ENCODE data around the gene TRABD. TPM values are rescaled to one million over a fixed set of nuclear protein-coding genes. Genes with fewer than 3 reads are reported as not detected.
A peak's percentile ranks its signal among the peaks of the same experiment; 100 is the strongest.

The TRABD gene
- polyA plus RNA-seq, 1 of the 3 experiments (the other 2 are of a cell fraction) = 50.6 TPM

DNA sequence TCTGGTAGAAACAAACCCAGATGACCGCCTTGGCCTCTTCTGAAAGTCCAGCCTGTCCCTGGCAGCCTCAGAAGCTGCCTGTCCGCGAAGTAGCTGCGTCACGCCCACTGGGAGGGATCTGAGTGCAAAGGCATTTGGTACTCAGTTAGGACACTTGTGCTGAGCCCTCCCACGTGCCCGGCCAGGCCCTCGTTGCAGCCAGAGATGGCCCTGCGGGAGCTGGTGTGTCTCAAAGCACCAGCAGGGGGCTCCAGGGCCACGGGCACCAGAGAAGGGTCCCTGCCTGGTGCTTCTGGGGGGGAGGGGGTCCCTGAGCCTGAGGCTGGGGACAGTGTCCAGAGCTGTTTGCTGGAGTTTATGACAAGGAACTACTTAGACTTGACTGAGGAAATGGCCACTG lies 20.9 kb downstream of the TRABD start (continued):
- TF ChIP-seq REST (IDR thresholded peaks at IDR 0.05; ENCODE audit: low read depth, low read length) = no peak
- TF ChIP-seq CHD2 (IDR thresholded peaks at IDR 0.05; ENCODE audit: low read length, partially characterized antibody) = no peak
- TF ChIP-seq FOXJ3 (CRISPR knock-in tag; IDR thresholded peaks at IDR 0.05) = no peak
- TF ChIP-seq, protein P1, sequence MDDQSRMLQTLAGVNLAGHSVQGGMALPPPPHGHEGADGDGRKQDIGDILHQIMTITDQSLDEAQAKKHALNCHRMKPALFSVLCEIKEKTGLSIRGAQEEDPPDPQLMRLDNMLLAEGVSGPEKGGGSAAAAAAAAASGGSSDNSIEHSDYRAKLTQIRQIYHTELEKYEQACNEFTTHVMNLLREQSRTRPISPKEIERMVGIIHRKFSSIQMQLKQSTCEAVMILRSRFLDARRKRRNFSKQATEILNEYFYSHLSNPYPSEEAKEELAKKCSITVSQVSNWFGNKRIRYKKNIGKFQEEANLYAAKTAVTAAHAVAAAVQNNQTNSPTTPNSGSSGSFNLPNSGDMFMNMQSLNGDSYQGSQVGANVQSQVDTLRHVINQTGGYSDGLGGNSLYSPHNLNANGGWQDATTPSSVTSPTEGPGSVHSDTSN (IDR thresholded peaks at IDR 0.05) = no peak
- TF ChIP-seq NRF1 (IDR thresholded peaks at IDR 0.05; ENCODE audit: low read depth, low read length) = no peak
- no peak for TF ChIP-seq GABPA (IDR thresholded peaks at IDR 0.05; ENCODE audit: low read depth)
- TF ChIP-seq ELF1 (IDR thresholded peaks at IDR 0.05) = no peak
- TF ChIP-seq, protein P2, sequence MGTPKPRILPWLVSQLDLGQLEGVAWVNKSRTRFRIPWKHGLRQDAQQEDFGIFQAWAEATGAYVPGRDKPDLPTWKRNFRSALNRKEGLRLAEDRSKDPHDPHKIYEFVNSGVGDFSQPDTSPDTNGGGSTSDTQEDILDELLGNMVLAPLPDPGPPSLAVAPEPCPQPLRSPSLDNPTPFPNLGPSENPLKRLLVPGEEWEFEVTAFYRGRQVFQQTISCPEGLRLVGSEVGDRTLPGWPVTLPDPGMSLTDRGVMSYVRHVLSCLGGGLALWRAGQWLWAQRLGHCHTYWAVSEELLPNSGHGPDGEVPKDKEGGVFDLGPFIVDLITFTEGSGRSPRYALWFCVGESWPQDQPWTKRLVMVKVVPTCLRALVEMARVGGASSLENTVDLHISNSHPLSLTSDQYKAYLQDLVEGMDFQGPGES (IDR thresholded peaks at IDR 0.05; ENCODE audit: low read depth, low read length) = no peak
- TF ChIP-seq MXI1 (IDR thresholded peaks at IDR 0.05; ENCODE audit: low read depth, low read length) = peak; percentile 47; the same call in 1 of the 2 replicates
- TF ChIP-seq SIN3A (IDR thresholded peaks at IDR 0.05; ENCODE audit: borderline replicate concordance, low read depth, low read length) = no peak
- peak; percentile 54 for TF ChIP-seq CTCF (IDR thresholded peaks at IDR 0.05)
- TF ChIP-seq EZH2phosphoT487 (IDR thresholded peaks at IDR 0.05; ENCODE audit: borderline replicate concordance, low read depth) = no peak
- TF ChIP-seq SMC3 (IDR thresholded peaks at IDR 0.05; ENCODE audit: low read depth, low read length) = no peak

Data from SK-N-SH (cell line).